Measurements from ENCODE around the gene EPB41L4B. TPM values are rescaled to one million over a fixed set of nuclear protein-coding genes. Genes with fewer than 3 reads are reported as not detected.

EPB41L4B gene
- total and polyA plus RNA-seq, 2 experiments from 2014 or later, result 11.0 to 32.2 TPM

DNA sequence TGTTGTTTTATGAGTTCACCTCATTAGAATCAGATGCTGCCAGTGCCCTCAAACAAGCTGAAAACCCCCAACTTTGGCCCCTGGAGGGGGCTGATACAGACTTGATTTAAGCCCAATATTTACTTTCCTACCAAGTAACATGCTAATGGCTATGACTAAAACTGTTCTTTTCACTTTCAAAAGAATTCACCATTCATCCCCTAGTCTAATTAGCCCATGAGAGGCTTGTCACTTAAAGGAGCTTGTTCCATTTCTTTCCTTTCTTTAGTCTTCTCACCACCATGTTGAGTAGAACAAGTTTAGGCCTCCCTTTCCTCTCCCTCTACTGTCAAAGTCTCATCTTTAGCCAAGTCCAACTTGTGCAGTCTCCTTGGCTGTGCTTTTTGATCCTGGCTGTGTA is 50.4 kb downstream of the EPB41L4B start:
- peak overlapping the region; percentile 14; the same call in 1 of the 2 replicates for H3K27ac Mint-ChIP-seq

More for the DNA sequence above, 50.4 kb downstream of the EPB41L4B start:
- Histone ChIP-seq H3K36me3 (ENCODE audit: insufficient read depth) (peaks cover 4% of the 10 kb centered on the region), H3K4me1 (ENCODE audit: insufficient read depth) (peaks cover 15% of the 10 kb centered on the region), H4K20me1 (replicated peaks; ENCODE audit: insufficient read depth) (peaks cover 10% of the 10 kb centered on the region; the same call in 1 of the 2 replicates), H3F3A (replicated peaks; ENCODE audit: low read depth) (no peaks in the 10 kb centered on the region), H3K4me2 (peak overlapping the region; percentile 13; the same call in 1 of the 2 replicates), H3K9me2 (ENCODE audit: insufficient read depth) (no peaks in the 10 kb centered on the region), H3K27ac (ENCODE audit: low read depth) (no peak overlapping the region), H3K79me2 (replicated peaks; ENCODE audit: insufficient read depth) (peaks cover 31% of the 10 kb centered on the region), H3K27me3 (ENCODE audit: insufficient read depth) (no peaks in the 10 kb centered on the region), H2AFZ (no peak overlapping the region), H3K4me3 (no peak overlapping the region)
- H3K36me3 Mint-ChIP-seq (ENCODE audit: low read depth), result peaks cover 18% of the 10 kb centered on the region
- DNase-seq (ENCODE audit: low spot score) (no peak), ATAC-seq (peak; percentile 24; the same call in 2 of the 3 replicates)
- TF ChIP-seq, protein P1, sequence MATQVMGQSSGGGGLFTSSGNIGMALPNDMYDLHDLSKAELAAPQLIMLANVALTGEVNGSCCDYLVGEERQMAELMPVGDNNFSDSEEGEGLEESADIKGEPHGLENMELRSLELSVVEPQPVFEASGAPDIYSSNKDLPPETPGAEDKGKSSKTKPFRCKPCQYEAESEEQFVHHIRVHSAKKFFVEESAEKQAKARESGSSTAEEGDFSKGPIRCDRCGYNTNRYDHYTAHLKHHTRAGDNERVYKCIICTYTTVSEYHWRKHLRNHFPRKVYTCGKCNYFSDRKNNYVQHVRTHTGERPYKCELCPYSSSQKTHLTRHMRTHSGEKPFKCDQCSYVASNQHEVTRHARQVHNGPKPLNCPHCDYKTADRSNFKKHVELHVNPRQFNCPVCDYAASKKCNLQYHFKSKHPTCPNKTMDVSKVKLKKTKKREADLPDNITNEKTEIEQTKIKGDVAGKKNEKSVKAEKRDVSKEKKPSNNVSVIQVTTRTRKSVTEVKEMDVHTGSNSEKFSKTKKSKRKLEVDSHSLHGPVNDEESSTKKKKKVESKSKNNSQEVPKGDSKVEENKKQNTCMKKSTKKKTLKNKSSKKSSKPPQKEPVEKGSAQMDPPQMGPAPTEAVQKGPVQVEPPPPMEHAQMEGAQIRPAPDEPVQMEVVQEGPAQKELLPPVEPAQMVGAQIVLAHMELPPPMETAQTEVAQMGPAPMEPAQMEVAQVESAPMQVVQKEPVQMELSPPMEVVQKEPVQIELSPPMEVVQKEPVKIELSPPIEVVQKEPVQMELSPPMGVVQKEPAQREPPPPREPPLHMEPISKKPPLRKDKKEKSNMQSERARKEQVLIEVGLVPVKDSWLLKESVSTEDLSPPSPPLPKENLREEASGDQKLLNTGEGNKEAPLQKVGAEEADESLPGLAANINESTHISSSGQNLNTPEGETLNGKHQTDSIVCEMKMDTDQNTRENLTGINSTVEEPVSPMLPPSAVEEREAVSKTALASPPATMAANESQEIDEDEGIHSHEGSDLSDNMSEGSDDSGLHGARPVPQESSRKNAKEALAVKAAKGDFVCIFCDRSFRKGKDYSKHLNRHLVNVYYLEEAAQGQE (IDR thresholded peaks at IDR 0.05; ENCODE audit: unreplicated experiment), result no peak
- TF ChIP-seq NANOG (IDR thresholded peaks at IDR 0.05; ENCODE audit: borderline replicate concordance) (no peak), CREB1 (CRISPR knock-in tag; IDR thresholded peaks at IDR 0.05; ENCODE audit: low read depth) (no peak), ZNF114 (CRISPR knock-in tag; IDR thresholded peaks at IDR 0.05) (no peak), POLR2AphosphoS5 (IDR thresholded peaks at IDR 0.05; ENCODE audit: low read depth) (no peak), EZH2 (IDR thresholded peaks at IDR 0.05; ENCODE audit: low read depth, unreplicated experiment) (no peak), STAT1 (IDR thresholded peaks at IDR 0.05; ENCODE audit: unreplicated experiment) (no peak), EZH2phosphoT487 (IDR thresholded peaks at IDR 0.05; ENCODE audit: unreplicated experiment) (no peak), ZNF331 (CRISPR knock-in tag; IDR thresholded peaks at IDR 0.05; ENCODE audit: low read depth) (no peak), JUNB (IDR thresholded peaks at IDR 0.05; ENCODE audit: unreplicated experiment) (no peak)
- TF ChIP-seq, protein P2, sequence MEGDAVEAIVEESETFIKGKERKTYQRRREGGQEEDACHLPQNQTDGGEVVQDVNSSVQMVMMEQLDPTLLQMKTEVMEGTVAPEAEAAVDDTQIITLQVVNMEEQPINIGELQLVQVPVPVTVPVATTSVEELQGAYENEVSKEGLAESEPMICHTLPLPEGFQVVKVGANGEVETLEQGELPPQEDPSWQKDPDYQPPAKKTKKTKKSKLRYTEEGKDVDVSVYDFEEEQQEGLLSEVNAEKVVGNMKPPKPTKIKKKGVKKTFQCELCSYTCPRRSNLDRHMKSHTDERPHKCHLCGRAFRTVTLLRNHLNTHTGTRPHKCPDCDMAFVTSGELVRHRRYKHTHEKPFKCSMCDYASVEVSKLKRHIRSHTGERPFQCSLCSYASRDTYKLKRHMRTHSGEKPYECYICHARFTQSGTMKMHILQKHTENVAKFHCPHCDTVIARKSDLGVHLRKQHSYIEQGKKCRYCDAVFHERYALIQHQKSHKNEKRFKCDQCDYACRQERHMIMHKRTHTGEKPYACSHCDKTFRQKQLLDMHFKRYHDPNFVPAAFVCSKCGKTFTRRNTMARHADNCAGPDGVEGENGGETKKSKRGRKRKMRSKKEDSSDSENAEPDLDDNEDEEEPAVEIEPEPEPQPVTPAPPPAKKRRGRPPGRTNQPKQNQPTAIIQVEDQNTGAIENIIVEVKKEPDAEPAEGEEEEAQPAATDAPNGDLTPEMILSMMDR (conservative IDR thresholded peaks at IDR 0.05; ENCODE audit: low read depth in 2 of 2), result no peak
- TF ChIP-seq, protein P3, sequence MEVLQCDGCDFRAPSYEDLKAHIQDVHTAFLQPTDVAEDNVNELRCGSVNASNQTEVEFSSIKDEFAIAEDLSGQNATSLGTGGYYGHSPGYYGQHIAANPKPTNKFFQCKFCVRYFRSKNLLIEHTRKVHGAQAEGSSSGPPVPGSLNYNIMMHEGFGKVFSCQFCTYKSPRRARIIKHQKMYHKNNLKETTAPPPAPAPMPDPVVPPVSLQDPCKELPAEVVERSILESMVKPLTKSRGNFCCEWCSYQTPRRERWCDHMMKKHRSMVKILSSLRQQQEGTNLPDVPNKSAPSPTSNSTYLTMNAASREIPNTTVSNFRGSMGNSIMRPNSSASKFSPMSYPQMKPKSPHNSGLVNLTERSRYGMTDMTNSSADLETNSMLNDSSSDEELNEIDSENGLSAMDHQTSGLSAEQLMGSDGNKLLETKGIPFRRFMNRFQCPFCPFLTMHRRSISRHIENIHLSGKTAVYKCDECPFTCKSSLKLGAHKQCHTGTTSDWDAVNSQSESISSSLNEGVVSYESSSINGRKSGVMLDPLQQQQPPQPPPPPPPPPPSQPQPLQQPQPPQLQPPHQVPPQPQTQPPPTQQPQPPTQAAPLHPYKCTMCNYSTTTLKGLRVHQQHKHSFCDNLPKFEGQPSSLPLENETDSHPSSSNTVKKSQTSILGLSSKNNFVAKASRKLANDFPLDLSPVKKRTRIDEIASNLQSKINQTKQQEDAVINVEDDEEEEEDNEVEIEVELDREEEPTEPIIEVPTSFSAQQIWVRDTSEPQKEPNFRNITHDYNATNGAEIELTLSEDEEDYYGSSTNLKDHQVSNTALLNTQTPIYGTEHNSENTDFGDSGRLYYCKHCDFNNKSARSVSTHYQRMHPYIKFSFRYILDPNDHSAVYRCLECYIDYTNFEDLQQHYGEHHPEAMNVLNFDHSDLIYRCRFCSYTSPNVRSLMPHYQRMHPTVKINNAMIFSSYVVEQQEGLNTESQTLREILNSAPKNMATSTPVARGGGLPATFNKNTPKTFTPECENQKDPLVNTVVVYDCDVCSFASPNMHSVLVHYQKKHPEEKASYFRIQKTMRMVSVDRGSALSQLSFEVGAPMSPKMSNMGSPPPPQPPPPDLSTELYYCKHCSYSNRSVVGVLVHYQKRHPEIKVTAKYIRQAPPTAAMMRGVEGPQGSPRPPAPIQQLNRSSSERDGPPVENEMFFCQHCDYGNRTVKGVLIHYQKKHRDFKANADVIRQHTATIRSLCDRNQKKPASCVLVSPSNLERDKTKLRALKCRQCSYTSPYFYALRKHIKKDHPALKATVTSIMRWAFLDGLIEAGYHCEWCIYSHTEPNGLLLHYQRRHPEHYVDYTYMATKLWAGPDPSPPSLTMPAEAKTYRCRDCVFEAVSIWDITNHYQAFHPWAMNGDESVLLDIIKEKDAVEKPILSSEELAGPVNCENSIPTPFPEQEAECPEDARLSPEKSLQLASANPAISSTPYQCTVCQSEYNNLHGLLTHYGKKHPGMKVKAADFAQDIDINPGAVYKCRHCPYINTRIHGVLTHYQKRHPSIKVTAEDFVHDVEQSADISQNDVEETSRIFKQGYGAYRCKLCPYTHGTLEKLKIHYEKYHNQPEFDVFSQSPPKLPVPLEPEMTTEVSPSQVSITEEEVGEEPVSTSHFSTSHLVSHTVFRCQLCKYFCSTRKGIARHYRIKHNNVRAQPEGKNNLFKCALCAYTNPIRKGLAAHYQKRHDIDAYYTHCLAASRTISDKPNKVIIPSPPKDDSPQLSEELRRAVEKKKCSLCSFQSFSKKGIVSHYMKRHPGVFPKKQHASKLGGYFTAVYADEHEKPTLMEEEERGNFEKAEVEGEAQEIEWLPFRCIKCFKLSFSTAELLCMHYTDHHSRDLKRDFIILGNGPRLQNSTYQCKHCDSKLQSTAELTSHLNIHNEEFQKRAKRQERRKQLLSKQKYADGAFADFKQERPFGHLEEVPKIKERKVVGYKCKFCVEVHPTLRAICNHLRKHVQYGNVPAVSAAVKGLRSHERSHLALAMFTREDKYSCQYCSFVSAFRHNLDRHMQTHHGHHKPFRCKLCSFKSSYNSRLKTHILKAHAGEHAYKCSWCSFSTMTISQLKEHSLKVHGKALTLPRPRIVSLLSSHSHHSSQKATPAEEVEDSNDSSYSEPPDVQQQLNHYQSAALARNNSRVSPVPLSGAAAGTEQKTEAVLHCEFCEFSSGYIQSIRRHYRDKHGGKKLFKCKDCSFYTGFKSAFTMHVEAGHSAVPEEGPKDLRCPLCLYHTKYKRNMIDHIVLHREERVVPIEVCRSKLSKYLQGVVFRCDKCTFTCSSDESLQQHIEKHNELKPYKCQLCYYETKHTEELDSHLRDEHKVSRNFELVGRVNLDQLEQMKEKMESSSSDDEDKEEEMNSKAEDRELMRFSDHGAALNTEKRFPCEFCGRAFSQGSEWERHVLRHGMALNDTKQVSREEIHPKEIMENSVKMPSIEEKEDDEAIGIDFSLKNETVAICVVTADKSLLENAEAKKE (CRISPR knock-in tag; IDR thresholded peaks at IDR 0.05), result no peak
- TF ChIP-seq, protein P4, sequence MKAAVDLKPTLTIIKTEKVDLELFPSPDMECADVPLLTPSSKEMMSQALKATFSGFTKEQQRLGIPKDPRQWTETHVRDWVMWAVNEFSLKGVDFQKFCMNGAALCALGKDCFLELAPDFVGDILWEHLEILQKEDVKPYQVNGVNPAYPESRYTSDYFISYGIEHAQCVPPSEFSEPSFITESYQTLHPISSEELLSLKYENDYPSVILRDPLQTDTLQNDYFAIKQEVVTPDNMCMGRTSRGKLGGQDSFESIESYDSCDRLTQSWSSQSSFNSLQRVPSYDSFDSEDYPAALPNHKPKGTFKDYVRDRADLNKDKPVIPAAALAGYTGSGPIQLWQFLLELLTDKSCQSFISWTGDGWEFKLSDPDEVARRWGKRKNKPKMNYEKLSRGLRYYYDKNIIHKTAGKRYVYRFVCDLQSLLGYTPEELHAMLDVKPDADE (IDR thresholded peaks at IDR 0.05), result no peak
- H3K9me3 Mint-ChIP-seq, result no peaks in the 10 kb centered on the region; the same call in 2 of the 3 replicates
- H3K4me3 Mint-ChIP-seq, result no peak overlapping the region
- no peaks in the 10 kb centered on the region for H3K27me3 Mint-ChIP-seq (ENCODE audit: insufficient read depth, low read depth, poor library complexity)
- peaks cover 21% of the 10 kb centered on the region for H3K4me1 Mint-ChIP-seq
